Mucosa of rectum (tissue), 2 donors: ENCODE results near the gene DNAH14.
"Not testable (repeated sequence)": the region's sequence is repeated elsewhere in the genome, so short reads cannot be mapped to it uniquely, and the experiment has no call there.

ENCODE experiments used
- H3K27ac ChIP-seq, 2 donors: one replicate each; pipeline ENCODE4 v1.7.0; 2013; ENCODE audit warnings: inconsistent platforms in 2 of 2, low read depth in 2 of 2, low read length in 2 of 2
- H3K27me3 ChIP-seq, 2 donors: one replicate each; pipeline ENCODE4 v1.7.0; 2013; ENCODE audit warnings: low read length in 2 of 2; ENCODE audit not compliant: control insufficient read depth in 2 of 2, insufficient read depth in 2 of 2
- H3K36me3 ChIP-seq, 2 donors: one replicate each; pipeline ENCODE4 v1.7.0; 2013; ENCODE audit warnings: low read length in 2 of 2; ENCODE audit not compliant: control insufficient read depth in 2 of 2, insufficient read depth in 2 of 2
- H3K4me1 ChIP-seq, 2 donors: one replicate each; pipeline ENCODE4 v1.7.0; 2013; ENCODE audit warnings: low read length in 2 of 2, mild to moderate bottlenecking in 1 of 2; ENCODE audit not compliant: control insufficient read depth in 2 of 2, insufficient read depth in 2 of 2
- H3K4me3 ChIP-seq, 2 donors: one replicate each; pipeline ENCODE4 v1.7.0; 2013; ENCODE audit warnings: low read length in 2 of 2
- H3K9ac ChIP-seq, 2 donors: one replicate each; pipeline ENCODE4 v1.7.0; 2013; ENCODE audit warnings: low read length in 2 of 2, low read depth in 1 of 2, mild to moderate bottlenecking in 1 of 2
- H3K9me3 ChIP-seq, 2 donors: one replicate each; pipeline ENCODE4 v1.7.0; 2013; ENCODE audit warnings: low read length in 2 of 2; ENCODE audit not compliant: control insufficient read depth in 2 of 2
- donor health status: healthy.
- donor health status: Normal muscosa, but diverticular disease.

The DNAH14 gene

DNA sequence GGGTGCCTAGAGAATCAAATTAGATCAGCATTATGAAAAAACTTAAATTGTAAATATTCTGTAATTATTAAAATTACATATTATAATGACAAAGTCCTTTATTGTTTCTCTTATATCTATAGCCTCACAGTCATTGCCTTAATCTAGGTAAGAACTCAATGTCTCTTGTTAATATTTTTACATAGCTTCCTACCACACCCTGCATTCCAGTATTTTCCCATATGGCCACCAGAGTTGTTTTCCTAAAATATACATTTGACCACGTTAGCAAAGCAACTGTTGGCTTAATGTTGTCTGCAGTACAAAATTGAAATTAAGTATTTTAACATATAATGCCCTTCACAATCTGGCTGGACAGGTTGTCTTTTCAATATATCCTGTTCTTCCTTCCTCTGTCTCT is 230.3 kb downstream of the DNAH14 start:
- no peaks in the 10 kb centered on the region for H3K9me3 ChIP-seq
- no peak overlapping the region for H3K9ac ChIP-seq
- no peak overlapping the region for H3K27ac ChIP-seq
- H3K36me3 ChIP-seq: no peaks in the 10 kb centered on the region
- H3K4me3 ChIP-seq: no peak overlapping the region
- no peaks in the 10 kb centered on the region for H3K4me1 ChIP-seq
- no peaks in the 10 kb centered on the region for H3K27me3 ChIP-seq

DNA sequence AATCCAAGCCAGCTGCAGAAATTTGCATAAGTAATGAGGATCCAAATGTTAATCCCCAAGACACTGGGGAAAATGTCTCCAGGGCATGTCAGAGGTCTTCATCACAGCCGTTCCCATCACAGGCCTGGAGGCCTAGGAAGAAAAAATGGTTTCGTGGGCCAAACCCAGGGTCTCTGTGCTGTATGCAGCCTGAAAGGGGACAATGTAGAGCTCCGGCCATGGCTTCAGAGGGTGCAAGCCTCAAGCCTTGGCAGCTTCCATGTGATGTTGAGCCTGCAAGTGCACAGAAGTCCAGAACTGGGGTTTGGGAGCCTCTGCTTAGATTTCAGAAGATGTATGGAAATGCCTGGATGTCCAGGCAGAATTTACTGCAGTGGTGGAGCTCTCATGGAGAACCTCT is 247.9 kb downstream of the DNAH14 start:
- not testable (repeated sequence) for H3K4me1 ChIP-seq, H3K9me3 ChIP-seq, H3K27me3 ChIP-seq, H3K4me3 ChIP-seq, H3K9ac ChIP-seq, H3K36me3 ChIP-seq, H3K27ac ChIP-seq

DNA sequence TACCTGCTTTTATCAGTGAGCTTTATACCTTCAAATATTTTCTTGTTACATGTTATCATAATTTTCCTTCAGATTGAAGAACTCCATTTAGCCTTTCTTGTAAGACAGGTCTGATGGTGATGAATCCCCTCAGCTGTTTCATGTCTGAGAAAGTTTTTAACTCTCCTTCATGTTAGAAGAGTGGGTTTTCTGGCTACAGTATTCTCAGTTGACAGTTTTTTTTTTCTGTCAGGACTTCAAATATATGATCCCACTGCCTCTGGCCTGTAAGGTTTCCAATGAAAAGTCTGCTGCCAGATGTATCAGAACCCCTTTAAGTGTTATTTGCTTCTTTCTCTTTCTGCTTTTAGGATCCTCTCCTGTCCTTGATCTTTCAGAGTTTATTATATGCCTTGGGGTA is 250.2 kb downstream of the DNAH14 start:
- Histone ChIP-seq H3K4me3 (no peak overlapping the region), H3K27me3 (no peaks in the 10 kb centered on the region), H3K9me3 (peaks cover 0 to 8% of the 10 kb centered on the region in 2 donors), H3K36me3 (no peaks in the 10 kb centered on the region), H3K27ac (no peak overlapping the region), H3K9ac (no peak overlapping the region), H3K4me1 (no peaks in the 10 kb centered on the region)

DNA sequence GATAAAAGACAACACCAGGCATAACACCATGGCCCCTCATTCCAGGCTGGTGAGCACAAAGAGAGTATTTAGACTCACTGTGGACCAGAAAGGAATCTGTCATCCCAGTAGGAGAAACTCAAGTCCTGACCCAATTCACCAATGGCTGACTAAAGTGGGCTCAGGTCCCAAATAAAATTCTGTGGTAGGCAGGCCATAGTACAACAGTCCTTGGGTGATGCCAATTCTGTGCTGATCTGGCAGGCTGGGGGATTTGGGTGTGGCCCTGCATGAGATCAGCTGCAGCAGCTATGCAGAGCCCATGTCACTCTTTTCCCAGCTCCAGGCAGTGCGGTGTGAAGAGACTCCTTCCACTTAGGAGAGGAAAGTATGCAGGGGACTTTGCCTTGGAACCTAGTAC is 253.2 kb downstream of the DNAH14 start:
- no peak overlapping the region for H3K27ac ChIP-seq
- H3K9me3 ChIP-seq: peaks cover 0 to 3% of the 10 kb centered on the region in 2 donors
- no peaks in the 10 kb centered on the region for H3K36me3 ChIP-seq
- H3K9ac ChIP-seq: no peak overlapping the region
- no peaks in the 10 kb centered on the region for H3K27me3 ChIP-seq
- no peak overlapping the region for H3K4me3 ChIP-seq
- no peaks in the 10 kb centered on the region for H3K4me1 ChIP-seq

DNA sequence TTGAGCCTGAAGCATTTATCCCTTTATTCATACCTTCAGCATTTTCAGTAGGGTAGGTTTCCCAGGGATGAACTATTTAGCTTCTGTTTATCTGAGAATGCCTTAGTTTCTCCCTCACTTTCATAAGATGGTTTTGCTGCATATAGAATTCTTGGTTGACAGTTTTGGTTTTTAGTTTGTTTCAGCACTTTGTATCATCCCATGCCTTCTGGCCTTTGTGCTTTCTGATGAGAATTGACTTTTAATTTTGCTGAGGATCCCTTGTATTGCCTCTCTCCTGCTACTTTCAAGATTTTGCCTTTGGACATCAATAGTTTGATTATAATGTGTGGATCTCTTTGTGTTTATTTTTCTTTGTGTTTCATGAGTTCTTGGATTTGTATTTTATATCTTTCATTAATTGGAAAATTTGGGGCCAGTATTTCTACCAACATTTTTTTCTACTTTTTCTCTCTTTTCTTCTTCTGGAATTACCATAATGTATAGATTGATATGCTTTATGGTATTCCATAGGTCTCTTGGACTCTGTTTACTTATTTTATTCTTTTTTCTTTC is 261.8 kb downstream of the DNAH14 start:
- Histone ChIP-seq H3K9me3 (peaks cover 3 to 4% of the 10 kb centered on the region in 2 donors), H3K4me3 (no peak overlapping the region), H3K9ac (no peak overlapping the region), H3K27me3 (no peaks in the 10 kb centered on the region), H3K36me3 (no peaks in the 10 kb centered on the region), H3K27ac (no peak overlapping the region), H3K4me1 (no peaks in the 10 kb centered on the region)

DNA sequence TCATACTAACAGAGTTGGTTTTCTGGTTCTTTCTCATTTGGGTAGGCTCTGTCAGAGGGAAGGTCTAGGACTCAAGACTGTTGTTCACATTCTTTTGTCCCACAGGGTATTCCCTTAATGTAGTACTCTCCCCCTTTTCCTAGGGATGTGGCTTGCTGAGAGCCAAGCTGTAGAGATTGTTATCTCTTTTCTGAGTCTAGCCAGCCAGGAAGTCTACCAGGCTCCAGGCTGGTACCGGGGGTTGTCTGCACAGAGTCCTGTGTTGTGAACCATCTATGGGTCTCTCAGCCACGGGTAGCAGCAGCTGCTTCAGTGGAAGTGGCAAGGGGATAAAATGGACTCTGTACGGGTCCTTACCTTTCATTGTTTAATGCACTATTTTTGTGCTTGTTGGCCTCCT is 272.0 kb downstream of the DNAH14 start:
- H3K9ac ChIP-seq: no peak overlapping the region
- no peaks in the 10 kb centered on the region for H3K27me3 ChIP-seq
- H3K9me3 ChIP-seq: no peaks in the 10 kb centered on the region
- no peak overlapping the region for H3K27ac ChIP-seq
- no peak overlapping the region for H3K4me3 ChIP-seq
- H3K4me1 ChIP-seq: no peaks in the 10 kb centered on the region
- H3K36me3 ChIP-seq: no peaks in the 10 kb centered on the region

DNA sequence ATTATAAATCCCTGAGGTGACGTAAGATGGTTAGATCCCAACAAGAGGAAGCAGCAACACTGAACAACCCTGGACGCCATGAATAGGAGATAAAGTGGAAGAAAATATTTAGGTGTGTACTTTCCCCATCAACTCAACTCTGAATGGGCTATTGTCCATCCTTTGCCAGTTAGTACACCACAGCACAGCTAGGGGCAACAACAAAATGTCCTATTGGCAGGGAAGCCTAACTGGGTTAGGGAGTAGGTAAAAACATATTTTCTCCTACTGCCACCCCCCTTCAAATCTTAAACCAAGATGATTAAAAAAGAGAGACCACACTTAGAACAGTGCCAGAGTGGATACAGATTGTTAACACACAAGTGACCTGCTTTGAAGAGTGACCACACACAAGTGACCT is 278.3 kb downstream of the DNAH14 start:
- Histone ChIP-seq H3K9ac (no peak overlapping the region), H3K27me3 (no peaks in the 10 kb centered on the region), H3K27ac (no peak overlapping the region), H3K36me3 (no peaks in the 10 kb centered on the region), H3K4me3 (no peak overlapping the region), H3K4me1 (no peaks in the 10 kb centered on the region), H3K9me3 (peaks cover 0 to 2% of the 10 kb centered on the region in 2 donors)

DNA sequence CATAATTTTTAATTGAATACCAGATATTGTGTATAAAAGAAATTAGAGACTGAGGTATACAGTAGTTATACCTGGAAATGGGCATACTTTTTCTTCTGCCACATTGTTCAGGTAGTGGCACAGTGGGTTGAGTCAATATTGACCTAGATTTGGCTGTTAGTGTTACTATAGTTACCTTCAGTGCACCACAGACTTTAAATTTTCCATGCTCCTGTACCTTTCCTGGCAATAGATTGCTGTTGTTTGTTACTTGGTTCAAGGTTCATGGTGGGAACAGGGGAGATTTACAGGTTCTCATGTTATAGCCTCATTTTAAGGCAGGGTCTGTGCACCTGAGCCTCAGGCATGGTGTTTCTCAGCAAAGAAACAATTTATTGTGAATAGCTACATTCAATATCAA is 279.7 kb downstream of the DNAH14 start:
- H3K9me3 ChIP-seq: peaks cover 0 to 2% of the 10 kb centered on the region in 2 donors
- H3K4me3 ChIP-seq: no peak overlapping the region
- H3K27me3 ChIP-seq: no peaks in the 10 kb centered on the region
- H3K9ac ChIP-seq: no peak overlapping the region
- no peak overlapping the region for H3K27ac ChIP-seq
- H3K4me1 ChIP-seq: no peaks in the 10 kb centered on the region
- no peaks in the 10 kb centered on the region for H3K36me3 ChIP-seq

DNA sequence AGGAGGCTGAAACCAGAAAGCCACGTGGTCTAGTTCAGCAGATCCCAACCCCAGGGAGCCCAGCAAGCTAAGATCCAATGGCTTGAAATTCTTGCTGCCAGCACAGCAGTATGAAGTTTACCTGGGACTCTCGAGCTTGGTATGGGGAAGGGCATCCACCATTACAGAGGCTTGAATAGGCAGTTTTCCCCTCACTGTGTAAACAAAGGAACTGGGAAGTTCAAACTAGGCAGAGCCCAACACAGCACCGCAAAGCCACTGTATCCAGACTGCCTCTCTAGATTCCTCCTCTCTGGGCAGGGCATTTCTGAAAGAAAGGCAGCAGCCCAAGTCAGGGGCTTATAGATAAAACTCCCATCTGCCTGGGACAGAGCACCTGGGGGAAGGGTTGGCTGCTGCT is 280.7 kb downstream of the DNAH14 start:
- H3K27ac ChIP-seq, H3K27me3 ChIP-seq, H3K9me3 ChIP-seq, H3K4me3 ChIP-seq, H3K36me3 ChIP-seq, H3K9ac ChIP-seq, H3K4me1 ChIP-seq: not testable (repeated sequence)

DNA sequence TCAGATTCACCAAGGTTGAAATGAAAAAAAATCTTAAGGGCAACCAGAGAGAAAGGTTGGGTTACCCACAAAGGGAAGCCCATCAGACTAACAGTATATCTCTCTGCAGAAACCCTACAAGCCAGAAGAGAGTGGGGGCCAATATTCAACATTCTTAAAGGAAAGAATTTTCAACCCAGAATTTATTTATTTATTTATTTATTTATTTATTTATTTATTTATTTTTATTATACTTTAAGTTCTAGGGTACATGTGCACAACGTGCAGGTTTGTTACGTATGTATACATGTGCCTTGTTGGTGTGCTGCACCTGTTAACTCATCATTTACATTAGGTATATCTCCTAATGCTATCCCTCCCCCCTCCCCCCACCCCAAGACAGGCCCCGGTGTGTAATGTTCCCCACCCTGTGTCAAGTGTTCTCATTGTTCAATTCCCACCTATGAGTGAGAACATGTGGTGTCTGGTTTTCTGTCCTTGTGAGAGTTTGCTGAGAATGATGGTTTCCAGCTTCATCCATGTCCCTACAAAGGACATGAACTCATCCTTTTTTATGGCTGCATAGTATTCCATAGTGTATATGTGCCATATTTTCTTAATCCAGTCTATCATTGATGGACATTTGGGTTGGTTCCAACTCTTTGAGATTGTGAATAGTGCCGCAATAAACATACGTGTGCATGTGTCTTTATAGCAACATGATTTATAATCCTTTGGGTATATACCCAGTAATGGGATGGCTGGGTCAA is 282.4 kb downstream of the DNAH14 start:
- not testable (repeated sequence) for H3K4me1 ChIP-seq, H3K9me3 ChIP-seq, H3K36me3 ChIP-seq, H3K4me3 ChIP-seq, H3K27ac ChIP-seq, H3K27me3 ChIP-seq, H3K9ac ChIP-seq
